ENCODE measurements around the gene CARNS1.

Gene CARNS1

GRCh38 chr11:67438158-67438902 is 22.9 kb downstream of the CARNS1 start:
- DNase-seq (ENCODE audit: extremely low spot score): no peak
- CTCF ChIA-PET: no interaction called here
- POLR2A ChIA-PET: interaction anchor here (0.6 to 4.0 kb wide), 5 partner anchors 9 to 47 kb away, joined by 3 to 14 read pairs (median 4); partner anchors contain the start of genes PPP1CA, RAD9A, RPS6KB2 and TMEM134
- TF ChIP-seq ARNT (IDR thresholded peaks at IDR 0.05): no peak
- TF ChIP-seq SP1 (IDR thresholded peaks at IDR 0.05): no peak
- no peak for TF ChIP-seq SUZ12 (IDR thresholded peaks at IDR 0.05)
- no peak for TF ChIP-seq HDGF (IDR thresholded peaks at IDR 0.05; ENCODE audit: borderline replicate concordance)
- no peak for TF ChIP-seq FOXK2 (IDR thresholded peaks at IDR 0.05)

- CTCF ChIA-PET: no interaction called here
- DNase-seq (ENCODE audit: extremely low spot score): no peak
- POLR2A ChIA-PET: interaction anchor here (0.7 to 4.0 kb wide), 6 partner anchors 10 to 48 kb away, joined by 3 to 14 read pairs (median 3); partner anchors contain the start of genes AIP, PPP1CA, RAD9A and TMEM134
- no peak for TF ChIP-seq FOXA1 (IDR thresholded peaks at IDR 0.05)
- no peak for TF ChIP-seq NFRKB (IDR thresholded peaks at IDR 0.05)
- no peak for TF ChIP-seq LEF1 (IDR thresholded peaks at IDR 0.05; ENCODE audit: borderline replicate concordance)
- TF ChIP-seq FOXK2 (IDR thresholded peaks at IDR 0.05): no peak
- no peak for TF ChIP-seq ZNF384 (IDR thresholded peaks at IDR 0.05)
- no peak for TF ChIP-seq ARNT (IDR thresholded peaks at IDR 0.05)
- TF ChIP-seq ELF4 (IDR thresholded peaks at IDR 0.05): no peak
- no peak for TF ChIP-seq TARDBP (IDR thresholded peaks at IDR 0.05)
Observed at GRCh38 chr11:67439321-67440228, 24.1 kb downstream of the CARNS1 start.

- ChIA-PET CTCF (no interaction called here), POLR2A (interaction anchor here (1.0 to 1.5 kb wide), 3 partner anchors 12 to 65 kb away, joined by 3 to 7 read pairs (median 3); partner anchors contain the start of gene RPS6KB2)
- no peak for TF ChIP-seq FOXA1 (IDR thresholded peaks at IDR 0.05)
- no peak for TF ChIP-seq PKNOX1 (IDR thresholded peaks at IDR 0.05)
- TF ChIP-seq NFRKB (IDR thresholded peaks at IDR 0.05): no peak
- TF ChIP-seq SP1 (IDR thresholded peaks at IDR 0.05): no peak
- TF ChIP-seq SUZ12 (IDR thresholded peaks at IDR 0.05): no peak
- no peak for TF ChIP-seq HDGF (IDR thresholded peaks at IDR 0.05; ENCODE audit: borderline replicate concordance)
- TF ChIP-seq CTBP1 (IDR thresholded peaks at IDR 0.05; ENCODE audit: borderline replicate concordance): no peak
- no peak for TF ChIP-seq FOXM1 (IDR thresholded peaks at IDR 0.05; ENCODE audit: borderline replicate concordance)
- no peak for TF ChIP-seq ELF4 (IDR thresholded peaks at IDR 0.05)
- no peak for TF ChIP-seq ZNF384 (IDR thresholded peaks at IDR 0.05)
- no peak for TF ChIP-seq FOXK2 (IDR thresholded peaks at IDR 0.05)
- no peak for TF ChIP-seq L3MBTL2 (conservative IDR thresholded peaks at IDR 0.05)
- no peak for TF ChIP-seq ARNT (IDR thresholded peaks at IDR 0.05)
- no peak for DNase-seq (ENCODE audit: extremely low spot score)
Observed at GRCh38 chr11:67440229-67441097, 25.0 kb downstream of the CARNS1 start.

GRCh38 chr11:67441098-67441563 is 25.7 kb downstream of the CARNS1 start:
- no peak for DNase-seq (ENCODE audit: extremely low spot score)
- no peak for TF ChIP-seq FOXK2 (IDR thresholded peaks at IDR 0.05)
- no peak for TF ChIP-seq FOXM1 (IDR thresholded peaks at IDR 0.05; ENCODE audit: borderline replicate concordance)
- no peak for TF ChIP-seq TARDBP (IDR thresholded peaks at IDR 0.05)
- TF ChIP-seq SUZ12 (IDR thresholded peaks at IDR 0.05): no peak
- no peak for TF ChIP-seq L3MBTL2 (conservative IDR thresholded peaks at IDR 0.05)
- no peak for TF ChIP-seq NFRKB (IDR thresholded peaks at IDR 0.05)
- TF ChIP-seq CTBP1 (IDR thresholded peaks at IDR 0.05; ENCODE audit: borderline replicate concordance): no peak
- TF ChIP-seq ZNF384 (IDR thresholded peaks at IDR 0.05): no peak
- TF ChIP-seq ELF4 (IDR thresholded peaks at IDR 0.05): no peak
- TF ChIP-seq SP1 (IDR thresholded peaks at IDR 0.05): no peak
- no peak for TF ChIP-seq LEF1 (IDR thresholded peaks at IDR 0.05; ENCODE audit: borderline replicate concordance)
- no peak for TF ChIP-seq HDGF (IDR thresholded peaks at IDR 0.05; ENCODE audit: borderline replicate concordance)
- no peak for TF ChIP-seq ARNT (IDR thresholded peaks at IDR 0.05)
- TF ChIP-seq PKNOX1 (IDR thresholded peaks at IDR 0.05): no peak
- no peak for TF ChIP-seq BHLHE40 (IDR thresholded peaks at IDR 0.05; ENCODE audit: borderline replicate concordance)
- no peak for TF ChIP-seq FOXA1 (IDR thresholded peaks at IDR 0.05)
- CTCF ChIA-PET: no interaction called here
- POLR2A ChIA-PET: interaction anchor here (0.7 to 1.5 kb wide), 5 partner anchors 13 to 65 kb away, joined by 3 to 7 read pairs (median 3); partner anchors contain the start of genes AIP and RPS6KB2

GRCh38 chr11:67441731-67442351 is 26.4 kb downstream of the CARNS1 start:
- POLR2A ChIA-PET: interaction anchor here (0.7 to 1.5 kb wide), 4 partner anchors 13 to 41 kb away, joined by 3 to 7 read pairs (median 4); partner anchors contain the start of genes AIP and RPS6KB2
- TF ChIP-seq SUZ12 (IDR thresholded peaks at IDR 0.05) (no peak), BHLHE40 (IDR thresholded peaks at IDR 0.05; ENCODE audit: borderline replicate concordance) (no peak), TARDBP (IDR thresholded peaks at IDR 0.05) (no peak)
- no peak for DNase-seq (ENCODE audit: extremely low spot score)
- CTCF ChIA-PET: no interaction called here
